Muscle layer of duodenum (tissue), 2 donors: Measurements from ENCODE around the gene MYO1D.

Source experiments
- H3K27ac ChIP-seq: one replicate; pipeline ENCODE4 v1.7.0; 2013; ENCODE audit warnings: mild to moderate bottlenecking, low read length
- H3K27me3 ChIP-seq: one replicate; pipeline ENCODE4 v1.7.0; 2013; ENCODE audit warnings: low read depth, mild to moderate bottlenecking, control low read depth, low read length
- H3K36me3 ChIP-seq, 2 donors: one replicate each; pipeline ENCODE4 v1.7.0; 2013; ENCODE audit warnings: low read length in 2 of 2, control low read depth in 1 of 2, mild to moderate bottlenecking in 1 of 2; ENCODE audit not compliant: insufficient read depth in 2 of 2, control insufficient read depth in 1 of 2
- H3K4me1 ChIP-seq, 2 donors: one replicate each; pipeline ENCODE4 v1.7.0; 2013; ENCODE audit warnings: low read length in 2 of 2, mild to moderate bottlenecking in 2 of 2, control low read depth in 1 of 2, moderate library complexity in 1 of 2; ENCODE audit not compliant: insufficient read depth in 2 of 2, control insufficient read depth in 1 of 2
- H3K4me3 ChIP-seq, 2 donors: one replicate each; pipeline ENCODE4 v1.7.0; 2013; ENCODE audit warnings: low read length in 2 of 2, low read depth in 1 of 2, mild to moderate bottlenecking in 1 of 2
- H3K9me3 ChIP-seq, 2 donors: one replicate each; pipeline ENCODE4 v1.7.0; 2013; ENCODE audit warnings: low read length in 2 of 2, control low read depth in 1 of 2, mild to moderate bottlenecking in 1 of 2; ENCODE audit not compliant: control insufficient read depth in 1 of 2
- donor health status: healthy.

MYO1D gene

DNA sequence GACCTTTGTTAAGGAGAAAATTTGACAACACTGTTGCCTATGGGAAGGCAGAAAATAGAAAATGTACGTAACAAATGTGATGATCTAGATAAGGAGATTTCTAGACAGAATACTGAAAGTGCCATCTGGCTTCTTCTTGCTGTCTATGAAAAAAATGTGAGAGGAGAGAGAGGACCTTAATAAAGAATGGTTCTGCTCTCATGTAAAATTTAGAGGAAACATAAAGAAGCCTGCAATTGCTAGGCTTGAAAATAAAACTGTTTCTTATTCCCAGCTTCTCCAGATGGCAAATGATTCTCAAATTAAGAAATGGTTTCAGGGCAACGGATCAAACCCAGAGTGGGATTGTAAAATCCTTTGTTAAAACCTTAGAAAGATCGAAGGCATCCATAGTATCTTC lies 261.6 kb downstream of the MYO1D start:
- no peaks in the 10 kb centered on the region for H3K9me3 ChIP-seq
- H3K27ac ChIP-seq = no peak overlapping the region
- H3K27me3 ChIP-seq = no peaks in the 10 kb centered on the region
- H3K4me1 ChIP-seq = no peaks in the 10 kb centered on the region
- H3K4me3 ChIP-seq = no peak overlapping the region
- H3K36me3 ChIP-seq = no peaks in the 10 kb centered on the region

DNA sequence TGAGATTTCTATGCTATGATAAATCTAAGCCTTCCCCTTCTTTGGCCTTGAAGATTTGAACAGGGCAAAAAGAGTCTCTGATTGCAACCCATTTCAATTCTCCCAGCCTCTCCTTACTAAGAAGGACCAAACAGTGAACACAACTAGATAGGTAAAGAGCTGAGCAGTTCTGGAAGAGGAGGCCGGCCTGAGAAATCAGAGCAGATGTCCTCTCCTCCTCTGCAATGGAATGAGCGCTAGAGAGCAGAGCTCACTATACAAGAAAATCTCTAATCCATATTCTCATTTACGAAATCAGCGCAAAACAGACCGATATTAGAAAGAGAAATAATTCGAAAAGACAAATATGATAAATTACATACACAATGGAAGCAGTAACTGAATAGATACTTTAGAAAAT lies 266.0 kb downstream of the MYO1D start:
- Histone ChIP-seq H3K27me3 (no peaks in the 10 kb centered on the region), H3K4me1 (no peaks in the 10 kb centered on the region), H3K36me3 (no peaks in the 10 kb centered on the region), H3K4me3 (no peak overlapping the region), H3K27ac (no peak overlapping the region), H3K9me3 (no peaks in the 10 kb centered on the region)

DNA sequence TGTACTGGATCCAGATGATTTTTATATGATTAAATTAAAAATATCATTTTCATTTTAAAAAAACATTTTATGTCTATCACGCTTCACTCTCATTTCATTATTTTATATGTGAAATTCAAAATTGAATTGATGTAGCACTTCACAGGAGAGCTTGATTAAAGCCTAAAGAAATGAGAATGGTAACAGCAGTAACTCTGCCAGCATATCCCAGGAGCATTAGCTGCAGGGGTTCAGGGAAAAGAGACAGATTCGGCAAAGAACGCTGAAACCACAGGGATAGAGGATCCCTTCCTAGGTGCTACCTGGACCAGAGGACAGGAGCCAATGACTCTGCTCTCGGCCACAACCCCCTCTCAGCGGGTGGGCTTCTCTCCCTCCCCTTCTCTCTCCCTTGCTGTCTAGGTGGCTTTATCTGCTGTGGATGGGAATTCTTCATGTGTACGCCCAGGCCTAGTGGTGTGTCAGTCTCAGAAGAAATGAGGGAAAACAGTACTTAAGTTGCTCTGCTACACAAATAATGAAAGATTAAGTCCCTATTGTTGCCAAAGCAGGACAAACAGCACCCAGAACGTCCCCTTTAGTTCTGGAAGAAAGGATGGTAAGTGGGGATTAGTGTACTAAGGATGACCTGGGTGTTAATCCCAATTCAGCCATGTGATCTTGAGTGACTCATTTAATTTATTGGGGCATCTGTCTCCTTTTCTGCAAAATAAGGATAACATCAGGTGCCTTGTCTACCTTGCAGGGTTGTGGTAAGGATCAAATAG lies 266.9 kb downstream of the MYO1D start:
- H3K4me3 ChIP-seq = no peak overlapping the region
- H3K4me1 ChIP-seq = no peaks in the 10 kb centered on the region
- H3K9me3 ChIP-seq = no peaks in the 10 kb centered on the region
- no peak overlapping the region for H3K27ac ChIP-seq
- no peaks in the 10 kb centered on the region for H3K36me3 ChIP-seq
- no peaks in the 10 kb centered on the region for H3K27me3 ChIP-seq

DNA sequence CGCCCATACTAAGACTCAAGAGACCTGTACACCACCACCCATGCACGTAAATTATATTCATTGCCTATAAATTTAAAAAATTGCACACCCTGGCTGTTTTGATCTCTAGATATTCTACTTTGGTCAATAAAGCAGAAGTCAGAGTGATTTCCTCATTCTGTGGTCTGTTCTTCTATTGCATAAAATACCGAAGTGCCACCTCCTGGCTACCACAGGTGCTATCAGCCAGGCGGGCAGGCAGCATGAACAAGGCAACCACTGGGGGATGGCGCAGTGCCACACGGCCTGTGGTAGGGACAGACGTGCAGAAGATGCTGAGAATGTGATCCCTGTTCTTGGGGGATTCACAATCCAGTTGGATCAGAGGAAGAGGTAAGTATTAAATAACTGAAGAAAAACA lies 267.8 kb downstream of the MYO1D start:
- no peaks in the 10 kb centered on the region for H3K27me3 ChIP-seq
- peaks cover 0 to 7% of the 10 kb centered on the region in 2 donors for H3K36me3 ChIP-seq
- H3K9me3 ChIP-seq = no peaks in the 10 kb centered on the region
- no peak overlapping the region for H3K27ac ChIP-seq
- no peak overlapping the region for H3K4me3 ChIP-seq
- no peaks in the 10 kb centered on the region for H3K4me1 ChIP-seq

DNA sequence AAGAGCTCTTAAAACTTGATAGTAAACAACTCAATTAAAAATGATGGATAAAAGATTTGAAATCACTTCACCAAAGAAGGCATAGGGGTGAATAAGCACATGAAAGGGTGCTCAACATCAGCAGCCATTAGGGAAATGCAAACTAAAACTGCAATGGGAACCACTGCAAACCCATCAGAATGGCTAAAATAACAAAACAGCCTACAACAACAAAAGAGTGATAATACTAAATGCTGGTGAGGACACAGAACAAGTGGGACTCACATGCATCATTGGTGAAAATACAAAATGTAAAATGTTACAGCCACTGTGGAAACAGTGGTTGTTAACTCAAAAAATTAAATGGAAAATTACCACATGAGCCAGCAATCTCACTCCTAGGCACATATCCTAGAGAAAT lies 268.7 kb downstream of the MYO1D start:
- H3K27me3 ChIP-seq = no peaks in the 10 kb centered on the region
- H3K27ac ChIP-seq = no peak overlapping the region
- H3K4me3 ChIP-seq = no peak overlapping the region
- H3K4me1 ChIP-seq = no peaks in the 10 kb centered on the region
- H3K9me3 ChIP-seq = no peaks in the 10 kb centered on the region
- H3K36me3 ChIP-seq = peaks cover 0 to 7% of the 10 kb centered on the region in 2 donors

DNA sequence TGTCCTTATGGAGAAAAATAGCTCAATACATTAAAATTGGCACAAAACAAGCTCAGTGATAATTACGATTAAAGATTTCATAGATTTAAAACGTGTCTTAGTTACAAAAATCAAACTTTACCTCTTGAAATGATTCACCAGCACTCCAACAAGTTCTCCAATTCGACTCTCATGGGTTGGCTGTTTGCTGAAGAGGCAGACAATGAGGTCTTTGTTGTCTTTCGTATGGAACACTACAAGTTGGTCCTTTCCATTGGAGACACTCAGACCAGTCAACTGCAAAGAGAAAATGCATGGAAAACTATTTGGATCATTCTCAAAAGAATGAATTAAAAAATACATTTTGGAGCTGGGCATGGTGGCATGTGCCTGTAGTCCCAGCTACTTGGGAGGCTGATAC lies 272.0 kb downstream of the MYO1D start:
- Histone ChIP-seq H3K36me3 (peaks cover 6 to 7% of the 10 kb centered on the region in 2 donors), H3K27ac (no peak overlapping the region), H3K9me3 (no peaks in the 10 kb centered on the region), H3K27me3 (no peaks in the 10 kb centered on the region), H3K4me1 (no peaks in the 10 kb centered on the region), H3K4me3 (no peak overlapping the region)

DNA sequence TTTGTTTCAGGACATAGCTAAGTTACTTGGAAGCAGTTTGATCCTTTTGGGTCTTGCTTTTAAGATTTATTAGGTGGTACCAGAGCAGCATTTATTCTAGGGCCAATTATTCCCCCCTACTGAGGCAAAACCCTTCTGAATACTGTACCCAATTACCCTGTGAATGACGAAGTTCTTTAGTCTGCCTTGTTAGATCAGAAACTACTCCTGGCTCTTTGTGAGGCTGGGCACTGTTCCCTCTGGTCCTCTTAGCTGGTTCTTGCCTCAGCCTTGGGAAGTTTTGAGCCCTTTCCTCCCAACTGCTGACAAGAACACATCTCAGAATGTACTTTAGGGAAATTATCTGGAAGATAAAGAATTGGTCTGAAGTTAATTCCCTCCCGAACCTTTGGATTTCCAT lies 274.5 kb downstream of the MYO1D start:
- H3K4me1 ChIP-seq = no peaks in the 10 kb centered on the region

DNA sequence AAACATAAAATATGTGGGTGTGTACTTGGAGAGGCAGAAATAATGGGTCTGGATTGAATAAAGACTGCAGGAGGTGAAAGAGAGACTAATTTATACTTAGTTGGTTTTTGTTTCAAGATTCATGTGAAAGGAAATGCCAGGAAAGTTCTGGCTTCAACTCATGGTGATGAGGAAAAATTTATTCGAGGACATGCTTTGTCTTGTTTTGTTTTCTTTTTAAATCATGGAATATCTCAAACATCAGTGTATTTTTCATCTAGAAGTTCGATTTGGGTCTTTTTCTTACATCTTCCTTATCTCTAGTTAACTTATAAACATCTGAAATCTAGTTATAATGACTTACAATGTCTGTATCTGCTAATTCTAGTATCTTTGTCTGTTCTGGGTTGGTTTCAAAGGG lies 275.1 kb downstream of the MYO1D start:
- Histone ChIP-seq H3K4me1 (no peaks in the 10 kb centered on the region), H3K27ac (no peak overlapping the region), H3K4me3 (no peak overlapping the region), H3K9me3 (no peaks in the 10 kb centered on the region), H3K36me3 (peaks cover 6 to 7% of the 10 kb centered on the region in 2 donors), H3K27me3 (no peaks in the 10 kb centered on the region)

More for the DNA sequence above, 274.5 kb downstream of the MYO1D start:
- Histone ChIP-seq H3K27ac (no peak overlapping the region), H3K4me3 (no peak overlapping the region), H3K36me3 (peaks cover 6 to 7% of the 10 kb centered on the region in 2 donors), H3K9me3 (no peaks in the 10 kb centered on the region), H3K27me3 (no peaks in the 10 kb centered on the region)

DNA sequence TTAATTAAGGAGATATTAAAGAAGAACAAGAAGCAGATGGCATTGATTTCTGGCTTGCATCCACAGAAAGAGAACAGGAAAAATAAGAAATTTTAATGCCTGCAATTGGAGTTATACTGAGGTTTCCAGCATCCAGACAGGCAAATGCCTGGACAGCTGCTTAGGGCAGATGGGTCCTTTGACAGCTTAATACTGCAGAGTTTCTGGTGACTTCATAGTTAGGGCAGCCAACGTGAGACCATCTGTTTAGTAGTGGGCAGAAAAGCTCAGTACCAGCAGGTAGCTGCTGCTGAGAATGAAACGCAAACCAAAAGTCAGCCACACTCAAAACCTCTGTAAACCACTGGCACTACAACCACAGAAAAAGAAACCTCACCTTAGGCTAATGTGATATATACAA lies 280.3 kb downstream of the MYO1D start:
- H3K27ac ChIP-seq = no peak overlapping the region
- no peaks in the 10 kb centered on the region for H3K36me3 ChIP-seq
- no peaks in the 10 kb centered on the region for H3K27me3 ChIP-seq
- H3K4me3 ChIP-seq = no peak overlapping the region
- H3K9me3 ChIP-seq = no peaks in the 10 kb centered on the region
- no peaks in the 10 kb centered on the region for H3K4me1 ChIP-seq

DNA sequence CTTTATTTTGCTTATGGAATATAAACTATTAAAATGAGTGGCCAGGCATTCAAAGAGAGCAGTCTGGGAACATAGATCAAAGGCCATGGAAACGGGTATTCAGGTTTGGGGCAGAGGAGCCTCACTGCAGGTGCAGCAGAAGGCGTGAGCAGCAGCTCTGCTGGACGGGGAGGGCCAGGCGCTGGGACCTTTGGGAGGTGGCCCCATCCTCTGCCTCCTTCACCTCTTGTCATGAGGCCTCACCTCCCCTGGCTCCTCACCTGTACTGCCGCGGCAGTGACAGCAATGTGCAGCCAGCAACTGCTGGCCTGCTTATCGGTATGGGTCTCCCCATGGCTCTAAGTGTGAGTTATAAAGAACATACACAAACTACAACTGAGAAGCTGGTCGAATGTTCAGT lies 280.7 kb downstream of the MYO1D start:
- no peaks in the 10 kb centered on the region for H3K9me3 ChIP-seq
- H3K36me3 ChIP-seq = no peaks in the 10 kb centered on the region
- H3K4me3 ChIP-seq = no peak overlapping the region
- H3K4me1 ChIP-seq = no peaks in the 10 kb centered on the region
- H3K27me3 ChIP-seq = no peaks in the 10 kb centered on the region
- no peak overlapping the region for H3K27ac ChIP-seq

DNA sequence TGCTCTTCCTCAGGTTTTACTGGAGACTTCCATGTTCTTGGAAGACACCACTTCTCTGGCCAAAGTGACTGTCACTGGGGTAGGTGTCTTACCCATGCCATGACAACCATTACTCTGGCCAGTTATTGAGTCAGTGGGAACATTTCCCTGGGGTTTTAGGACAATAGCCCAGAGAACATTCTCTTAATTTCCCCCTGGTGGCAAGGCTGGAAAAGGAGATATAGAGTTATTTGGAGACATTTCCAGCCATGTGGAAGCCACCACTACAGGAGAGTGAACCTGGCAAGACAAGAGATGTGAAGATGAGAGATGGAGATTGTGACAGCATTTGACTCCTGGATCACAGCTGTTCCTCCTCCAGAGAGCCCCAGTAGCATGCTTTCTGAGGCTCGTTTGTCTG lies 283.9 kb downstream of the MYO1D start:
- H3K4me1 ChIP-seq = no peaks in the 10 kb centered on the region
- H3K9me3 ChIP-seq = no peaks in the 10 kb centered on the region
- H3K27me3 ChIP-seq = no peaks in the 10 kb centered on the region
- no peak overlapping the region for H3K4me3 ChIP-seq
- H3K36me3 ChIP-seq = no peaks in the 10 kb centered on the region
- no peak overlapping the region for H3K27ac ChIP-seq

DNA sequence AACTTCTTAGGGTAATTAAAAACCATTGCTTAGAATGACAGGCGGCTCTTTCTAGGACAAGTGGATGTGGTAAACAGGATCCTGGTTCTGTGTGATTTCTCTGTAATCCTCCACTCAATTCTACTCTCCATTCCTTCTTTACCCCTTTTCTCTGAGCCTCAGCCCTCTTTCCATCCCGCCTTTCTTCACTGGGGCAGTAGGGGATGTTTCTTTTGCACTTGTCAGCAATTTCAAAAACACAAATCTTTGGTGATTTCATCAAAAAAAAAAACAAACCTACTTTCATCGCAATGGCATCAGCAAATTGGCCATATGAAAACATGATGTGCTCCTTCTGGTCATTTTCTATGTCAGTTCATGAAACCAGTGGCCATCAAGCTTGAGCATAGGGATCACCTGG lies 285.5 kb downstream of the MYO1D start:
- no peaks in the 10 kb centered on the region for H3K36me3 ChIP-seq
- no peaks in the 10 kb centered on the region for H3K4me1 ChIP-seq
- H3K27me3 ChIP-seq = no peaks in the 10 kb centered on the region
- H3K9me3 ChIP-seq = no peaks in the 10 kb centered on the region
- no peak overlapping the region for H3K27ac ChIP-seq
- H3K4me3 ChIP-seq = no peak overlapping the region
